Naive thymus-derived CD8-positive, alpha-beta T cell (primary cell): ENCODE results near the gene PACSIN3. TPM values are rescaled to one million over a fixed set of nuclear protein-coding genes. Genes with fewer than 3 reads are reported as not detected.

ENCODE experiments used
- ATAC-seq, 2 donors: fragments of 150-1000 bp; cut with Tn5 transposase in 1 of 2; sonication (Bioruptor Pico), chemical (Tn5 transposase) in 1 of 2; 1 replicate in 1 of 2; 2 replicates in 1 of 2; pipeline ENCODE4 v1.10.0; 2021; ENCODE audit warnings: mild to moderate bottlenecking in 2 of 2, moderate library complexity in 2 of 2
- POLR2A ChIA-PET: fragments of 350-600 bp; sonication (Branson Sonifier 250); formaldehyde crosslinking; loops from one replicate; lab custom pipeline; 2021; ENCODE audit warnings: antibody characterized with exemption; lab: Charles Lee
- DNase-seq, 10 donors: peaks; one replicate each; pipeline versions ENCODE4 v3.0.0 to v3.0.0-alpha.2; 2020 to 2022
- H3K27ac Mint-ChIP-seq, 10 donors: one replicate each; pipeline ENCODE4 v1.8.0; 2020 to 2022; ENCODE audit warnings: mild to moderate bottlenecking in 10 of 10, mixed read lengths in 10 of 10, moderate library complexity in 4 of 10, inconsistent platforms in 1 of 10
- H3K27me3 Mint-ChIP-seq, 5 donors: one replicate each; pipeline ENCODE4 v1.8.0; 2021 to 2022; ENCODE audit warnings: mixed read lengths in 5 of 5
- H3K36me3 Mint-ChIP-seq, 3 donors: one replicate each; pipeline ENCODE4 v1.8.0; 2020 to 2022; ENCODE audit warnings: mixed read lengths in 3 of 3, mild to moderate bottlenecking in 2 of 3, inconsistent platforms in 1 of 3
- H3K4me1 Mint-ChIP-seq, 4 donors: one replicate each; pipeline ENCODE4 v1.8.0; 2021 to 2022; ENCODE audit warnings: mixed read lengths in 4 of 4
- H3K4me3 Mint-ChIP-seq, 10 donors: one replicate each; pipeline ENCODE4 v1.8.0; 2020 to 2022; ENCODE audit warnings: mild to moderate bottlenecking in 10 of 10, mixed read lengths in 10 of 10, moderate library complexity in 6 of 10, inconsistent platforms in 1 of 10
- H3K9me3 Mint-ChIP-seq, 9 donors: one replicate each; pipeline ENCODE4 v1.8.0; 2020 to 2022; ENCODE audit warnings: mixed read lengths in 9 of 9, mild to moderate bottlenecking in 3 of 9, inconsistent platforms in 1 of 9, moderate library complexity in 1 of 9
- microRNA-seq: library from miRNA; unstranded; fragments of <30 nt; microRNA quantifications from one replicate; pipeline ENCODE4 v1.2.0, GENCODE V29; 2022; ENCODE audit warnings: borderline microRNAs expressed
- polyA plus RNA-seq, 3 donors: library from polyadenylated mRNA; unstranded; fragments of 300-500 nt; fragmentation: Illumina TruSeq; gene quantifications; one replicate each; pipeline ENCODE4 v1.2.3, GENCODE V29; 2021
- total RNA-seq, 8 experiments: library from RNA in 2 of 8; stranded (reverse) in 2 of 8; gene quantifications; one replicate each; pipeline ENCODE4 v1.2.3 and lab custom pipeline; 2021 to 2026

The PACSIN3 gene
- total and polyA plus RNA-seq, 5 experiments from 2014 or later: 0.25 to 0.80 TPM; not detected in 3

GRCh38 chr11:47130543-47130942 lies 55.7 kb downstream of the PACSIN3 start:
- peaks cover 0 to 2% (median 0%) of the 10 kb centered on the region in 4 donors for H3K4me1 Mint-ChIP-seq
- no peak for ATAC-seq
- POLR2A ChIA-PET: no interaction called here
- H3K4me3 Mint-ChIP-seq: no peak overlapping the region
- H3K9me3 Mint-ChIP-seq: no peaks in the 10 kb centered on the region
- no peaks in the 10 kb centered on the region for H3K27me3 Mint-ChIP-seq
- no peak overlapping the region for H3K27ac Mint-ChIP-seq
- no peak for DNase-seq
- no peaks in the 10 kb centered on the region for H3K36me3 Mint-ChIP-seq

Small RNAs within 50 kb of the gene (microRNA-seq; reads per million reads assigned to microRNA genes)
- gene MIR6745: not detected

Other genes starting within 250 kb of the PACSIN3 start
- gene CSTPP1, start 249.7 kb downstream of the PACSIN3 start, total RNA-seq: 10 to 100 TPM; 13.2 to 16.1 TPM
- gene CSTPP1, start 249.7 kb downstream of the PACSIN3 start, polyA plus RNA-seq: 10 to 100 TPM; 15.8 to 20.4 (median 20.0) TPM
- 100 to 1,000 TPM; 166 to 172 TPM for gene ARFGAP2, start 9.6 kb downstream of the PACSIN3 start, total RNA-seq
- gene ARFGAP2, start 9.6 kb downstream of the PACSIN3 start, polyA plus RNA-seq: 100 to 1,000 TPM in 2 of 3 donors, 10 to 100 TPM in 1; 97.8 to 111 (median 108) TPM
- gene DDB2, start 28.5 kb upstream of the PACSIN3 start, total RNA-seq: 100 to 1,000 TPM in 1 of 2 experiments, 10 to 100 TPM in 1; 98.9 to 101 TPM
- gene DDB2, start 28.5 kb upstream of the PACSIN3 start, polyA plus RNA-seq: 10 to 100 TPM; 20.7 to 25.4 (median 24.4) TPM
- gene ACP2, start 62.4 kb upstream of the PACSIN3 start, total RNA-seq: 10 to 100 TPM; 25.8 to 27.8 TPM
- gene ACP2, start 62.4 kb upstream of the PACSIN3 start, polyA plus RNA-seq: 1 to 10 TPM; 4.4 to 10.0 (median 8.0) TPM
- 10 to 100 TPM; 13.7 to 20.3 TPM for gene NR1H3, start 71.6 kb upstream of the PACSIN3 start, total RNA-seq
- gene NR1H3, start 71.6 kb upstream of the PACSIN3 start, polyA plus RNA-seq: 1 to 10 TPM; 3.4 to 7.2 (median 4.5) TPM
- gene MADD, start 83.7 kb upstream of the PACSIN3 start, total RNA-seq: 100 to 1,000 TPM; 121 to 127 TPM
- 10 to 100 TPM; 15.2 to 22.1 (median 17.7) TPM for gene MADD, start 83.7 kb upstream of the PACSIN3 start, polyA plus RNA-seq
- gene MYBPC3, start 166.3 kb upstream of the PACSIN3 start, total RNA-seq: under 1 TPM in 1 of 2 experiments, not detected in 1; 0.16 TPM
- gene MYBPC3, start 166.3 kb upstream of the PACSIN3 start, polyA plus RNA-seq: not detected
- 1 to 10 TPM; 3.4 to 4.7 TPM for gene SPI1, start 192.1 kb upstream of the PACSIN3 start, total RNA-seq
- not detected for gene SPI1, start 192.1 kb upstream of the PACSIN3 start, polyA plus RNA-seq
- 10 to 100 TPM; 63.2 to 63.9 TPM for gene SLC39A13, start 222.2 kb upstream of the PACSIN3 start, total RNA-seq
- gene SLC39A13, start 222.2 kb upstream of the PACSIN3 start, polyA plus RNA-seq: 10 to 100 TPM; 23.8 to 41.9 (median 24.4) TPM
- gene PSMC3, start 240.0 kb upstream of the PACSIN3 start, total RNA-seq: 10 to 100 TPM; 58.4 to 60.0 TPM
- gene PSMC3, start 240.0 kb upstream of the PACSIN3 start, polyA plus RNA-seq: 100 to 1,000 TPM in 1 of 3 donors, 10 to 100 TPM in 2; 91.5 to 106 (median 94.0) TPM